LNCaP clone FGC (cell line): ENCODE measurements around the gene CD33.
"Not testable (repeated sequence)": the region's sequence is repeated elsewhere in the genome, so short reads cannot be mapped to it uniquely, and the experiment has no call there.

Source experiments
- DNase-seq: peaks from one replicate; pipeline ENCODE4 v3.0.0-alpha.2; 2011; ENCODE audit warnings: low read depth
- H3K4me3 ChIP-seq: 2 replicates; pipeline ENCODE4 v1.5.1; 2011; ENCODE audit warnings: mild to moderate bottlenecking, low read depth, low read length, control low read depth
- CTCF ChIP-seq: IDR thresholded peaks from 2 replicates; pipeline ENCODE4 v1.5.1; 2012; ENCODE audit warnings: mild to moderate bottlenecking; ENCODE audit not compliant: control insufficient read depth, insufficient read depth; ENCODE audit errors: extremely low read depth

The CD33 gene

GRCh38 chr19:51210191-51210784, 14.6 kb upstream of the CD33 start:
- no peak for TF ChIP-seq CTCF
- no peak overlapping the region for H3K4me3 ChIP-seq

GRCh38 chr19:51210874-51211361, 14.0 kb upstream of the CD33 start:
- not testable (repeated sequence) for H3K4me3 ChIP-seq, DNase-seq

More at GRCh38 chr19:51210191-51210784, 14.6 kb upstream of the CD33 start:
- DNase-seq: no peak

- no peak overlapping the region for H3K4me3 ChIP-seq
- DNase-seq: no peak
- no peak for TF ChIP-seq CTCF
Observed at GRCh38 chr19:51211833-51212232, 13.0 kb upstream of the CD33 start.

- TF ChIP-seq CTCF: no peak
- DNase-seq: no peak
- no peak overlapping the region for H3K4me3 ChIP-seq
Observed at GRCh38 chr19:51219307-51219706, 5.6 kb upstream of the CD33 start.

- no peak overlapping the region for H3K4me3 ChIP-seq
- no peak for DNase-seq
- no peak for TF ChIP-seq CTCF
Observed at GRCh38 chr19:51219971-51220370, 4.9 kb upstream of the CD33 start.

- no peak for TF ChIP-seq CTCF
Observed at GRCh38 chr19:51220996-51221395, 3.9 kb upstream of the CD33 start.

GRCh38 chr19:51224163-51224641, 678 bp upstream of the CD33 start:
- no peak for TF ChIP-seq CTCF
- H3K4me3 ChIP-seq: no peak overlapping the region
- no peak for DNase-seq

More at GRCh38 chr19:51220996-51221395, 3.9 kb upstream of the CD33 start:
- no peak overlapping the region for H3K4me3 ChIP-seq
- DNase-seq: no peak
